Stimulated activated CD4-positive, alpha-beta T cell treated with anti-CD3 and anti-CD28 coated beads, Interleukin-4, amount 100 ng/mL, for 24 hours (primary cell): ENCODE data around the gene COPZ2.
"Not testable (repeated sequence)": the region's sequence is repeated elsewhere in the genome, so short reads cannot be mapped to it uniquely, and the experiment has no call there.

Experiments used
- DNase-seq: peaks from one replicate; pipeline ENCODE4 v3.0.0-alpha.2; 2020

The COPZ2 gene

GRCh38 chr17:48055531-48056245, 18.1 kb upstream of the COPZ2 start:
- DNase-seq, result peak; percentile 61

GRCh38 chr17:48054238-48055185, 16.9 kb upstream of the COPZ2 start:
- DNase-seq, result no peak

GRCh38 chr17:48053758-48054237, 16.2 kb upstream of the COPZ2 start:
- no peak for DNase-seq

GRCh38 chr17:48052956-48053757, 15.6 kb upstream of the COPZ2 start:
- no peak for DNase-seq

GRCh38 chr17:48051706-48052486, 14.3 kb upstream of the COPZ2 start:
- no peak for DNase-seq

GRCh38 chr17:48051283-48051682, 13.7 kb upstream of the COPZ2 start:
- no peak for DNase-seq

- DNase-seq, result peak; percentile 43
Observed at GRCh38 chr17:48048384-48049126, 11.0 kb upstream of the COPZ2 start.

- DNase-seq, result peak; percentile 99
Observed at GRCh38 chr17:48047741-48048383, 10.3 kb upstream of the COPZ2 start, which contains the start of gene NFE2L1. TSS of gene NFE2L1 (plus strand) at chr17:48048359. CDS start at chr17:48051119, 2,760 bp downstream.

GRCh38 chr17:48047113-48047740, 9.6 kb upstream of the COPZ2 start:
- no peak for DNase-seq

- DNase-seq, result no peak
Observed at GRCh38 chr17:48046296-48046695, 8.7 kb upstream of the COPZ2 start.

- DNase-seq, result no peak
Observed at GRCh38 chr17:48045316-48046001, 7.9 kb upstream of the COPZ2 start.

GRCh38 chr17:48044851-48045250, 7.3 kb upstream of the COPZ2 start:
- DNase-seq, result no peak

GRCh38 chr17:48043176-48043575, 5.6 kb upstream of the COPZ2 start:
- no peak for DNase-seq

- no peak for DNase-seq
Observed at GRCh38 chr17:48038687-48039086, 1.1 kb upstream of the COPZ2 start.

- no peak for DNase-seq
Observed at GRCh38 chr17:48037838-48038323, 284 bp upstream of the COPZ2 start.

- no peak for DNase-seq
Observed at GRCh38 chr17:48036693-48037035, 933 bp downstream of the COPZ2 start.

- DNase-seq, result not testable (repeated sequence)
Observed at GRCh38 chr17:48034734-48035133, 2.9 kb downstream of the COPZ2 start.

- DNase-seq, result no peak
Observed at GRCh38 chr17:48031966-48032365, 5.6 kb downstream of the COPZ2 start.

- DNase-seq, result no peak
Observed at GRCh38 chr17:48030531-48030930, 7.1 kb downstream of the COPZ2 start.

- DNase-seq, result no peak
Observed at GRCh38 chr17:48028736-48029135, 8.9 kb downstream of the COPZ2 start.
